Measurements from ENCODE around the gene TENM3. TPM values are rescaled to one million over a fixed set of nuclear protein-coding genes. Genes with fewer than 3 reads are reported as not detected.

TENM3 gene
- total and polyA plus RNA-seq, 2 donors (not counting 3 experiments of a cell fraction or from before 2014, with no cell fraction given) = 3.2 to 6.2 TPM

DNA sequence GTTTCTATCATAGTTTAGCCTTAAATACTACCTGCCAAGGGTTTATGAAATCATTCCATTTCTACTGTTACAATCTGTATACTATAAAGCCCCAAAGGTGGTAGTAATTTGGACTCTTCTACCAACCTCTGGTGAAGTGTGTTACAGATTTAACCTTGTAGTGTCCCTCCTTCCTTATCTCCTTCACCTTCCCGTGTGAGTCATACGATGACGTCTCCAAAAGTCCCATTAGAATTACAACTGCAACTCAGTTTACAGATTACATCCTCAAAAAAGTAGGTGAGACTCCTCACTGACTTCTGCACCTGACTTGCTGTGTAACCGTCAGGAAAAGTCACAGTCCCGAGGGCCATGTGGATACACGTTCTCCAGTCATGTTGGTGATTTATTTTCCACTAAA lies 455.0 kb downstream of the TENM3 start:
- Histone ChIP-seq H2AFZ (ENCODE audit: low read depth, low read length) (no peak overlapping the region), H3K27me3 (ENCODE audit: control insufficient read depth in 2 of 2, insufficient read depth in 2 of 2, low read length in 2 of 2) (no peaks in the 10 kb centered on the region), H3K36me3 (ENCODE audit: control insufficient read depth in 2 of 2, extremely low read depth in 1 of 2, insufficient read depth in 2 of 2, low read length in 2 of 2) (no peaks in the 10 kb centered on the region), H3K79me2 (ENCODE audit: control insufficient read depth, insufficient read depth, low read length) (no peaks in the 10 kb centered on the region), H3K4me3 (replicated peaks in 1 of 3; ENCODE audit: insufficient read depth in 1 of 3, low read depth in 1 of 3, low read length in 3 of 3) (no peak overlapping the region), H3K9me1 (replicated peaks; ENCODE audit: control insufficient read depth, extremely low read depth, insufficient read depth, low read length) (no peaks in the 10 kb centered on the region), H3K9ac (replicated peaks; ENCODE audit: extremely low read depth, insufficient read depth, low read length) (no peak overlapping the region), H3K9me3 (replicated peaks; ENCODE audit: control insufficient read depth, insufficient read depth, low read length) (no peaks in the 10 kb centered on the region), H4K20me1 (replicated peaks; ENCODE audit: control insufficient read depth, extremely low read depth, insufficient read depth, low read length) (no peaks in the 10 kb centered on the region), H3K4me1 (ENCODE audit: control insufficient read depth, extremely low read depth, insufficient read depth, low read length) (no peaks in the 10 kb centered on the region), H3K27ac (ENCODE audit: insufficient read depth, low read depth, low read length) (no peak overlapping the region), H3K4me2 (ENCODE audit: insufficient read depth, low read length) (no peak overlapping the region)
- CTCF ChIA-PET = no interaction called here
- no TSS peak for BruUV-seq (replicated peaks)
- TF ChIP-seq EZH2 (IDR thresholded peaks at IDR 0.05; ENCODE audit: borderline replicate concordance, low read depth, low read length, severe bottlenecking) = no peak
- TF ChIP-seq JUN (IDR thresholded peaks at IDR 0.05; ENCODE audit: borderline replicate concordance, insufficient read depth, insufficient read length, low read depth) = peak; percentile 4
- TF ChIP-seq POLR2AphosphoS5 (IDR thresholded peaks at IDR 0.05; ENCODE audit: insufficient read depth, low read depth, low read length) = no peak
- no peak for TF ChIP-seq POLR2A (IDR thresholded peaks at IDR 0.05; ENCODE audit: low read depth, low read length)
- no peak for TF ChIP-seq MAX (IDR thresholded peaks at IDR 0.05; ENCODE audit: insufficient read depth, insufficient read length)
- peak; percentile 27 for TF ChIP-seq GATA2 (IDR thresholded peaks at IDR 0.05; ENCODE audit: insufficient read depth, insufficient read length, low read depth, low read length)
- TF ChIP-seq FOS (IDR thresholded peaks at IDR 0.05; ENCODE audit: borderline replicate concordance, insufficient read depth, low read length) = peak; percentile 18
- TF ChIP-seq, protein P1, sequence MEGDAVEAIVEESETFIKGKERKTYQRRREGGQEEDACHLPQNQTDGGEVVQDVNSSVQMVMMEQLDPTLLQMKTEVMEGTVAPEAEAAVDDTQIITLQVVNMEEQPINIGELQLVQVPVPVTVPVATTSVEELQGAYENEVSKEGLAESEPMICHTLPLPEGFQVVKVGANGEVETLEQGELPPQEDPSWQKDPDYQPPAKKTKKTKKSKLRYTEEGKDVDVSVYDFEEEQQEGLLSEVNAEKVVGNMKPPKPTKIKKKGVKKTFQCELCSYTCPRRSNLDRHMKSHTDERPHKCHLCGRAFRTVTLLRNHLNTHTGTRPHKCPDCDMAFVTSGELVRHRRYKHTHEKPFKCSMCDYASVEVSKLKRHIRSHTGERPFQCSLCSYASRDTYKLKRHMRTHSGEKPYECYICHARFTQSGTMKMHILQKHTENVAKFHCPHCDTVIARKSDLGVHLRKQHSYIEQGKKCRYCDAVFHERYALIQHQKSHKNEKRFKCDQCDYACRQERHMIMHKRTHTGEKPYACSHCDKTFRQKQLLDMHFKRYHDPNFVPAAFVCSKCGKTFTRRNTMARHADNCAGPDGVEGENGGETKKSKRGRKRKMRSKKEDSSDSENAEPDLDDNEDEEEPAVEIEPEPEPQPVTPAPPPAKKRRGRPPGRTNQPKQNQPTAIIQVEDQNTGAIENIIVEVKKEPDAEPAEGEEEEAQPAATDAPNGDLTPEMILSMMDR (IDR thresholded peaks at IDR 0.05; ENCODE audit: extremely low read depth in 1 of 2, insufficient read depth in 1 of 2, low read depth in 1 of 2, low read length in 2 of 2) = no peak
- no peak for TF ChIP-seq MYC (IDR thresholded peaks at IDR 0.05; ENCODE audit: low read depth, low read length)
- peak; percentile 4 for FAIRE-seq
- dilution Hi-C loops (cut with MboI; ENCODE audit: extremely low pct_ligation_motif_present, low sequenced_read_pairs) = no loop called here
- peak; percentile 21 for DNase-seq (ENCODE audit: low read depth, low spot score)
- POLR2A ChIA-PET = no interaction called here
- intact Hi-C loops (cut with micrococcal nuclease) = no loop called here
